K562 (cell line): ENCODE results near the gene ACSS2. TPM values are rescaled to one million over a fixed set of nuclear protein-coding genes. Genes with fewer than 3 reads are reported as not detected.

Experiments
- BMI1 ChIP-seq: fragments of 150-350 bp; IDR thresholded peaks from 2 replicates; pipeline ENCODE4 v1.6.1; 2014; ENCODE audit warnings: low read length
- CBX3 ChIP-seq, 2 experiments: IDR thresholded peaks; 1 replicate in 1 of 2; 2 replicates in 1 of 2; pipeline ENCODE4 v1.6.1; 2012; ENCODE audit warnings: inconsistent platforms in 2 of 2, low read length in 2 of 2, borderline replicate concordance in 1 of 2, control low read depth in 1 of 2
- CBX5 ChIP-seq: IDR thresholded peaks from 2 replicates; pipeline ENCODE4 v1.6.1; 2014; ENCODE audit warnings: low read depth, borderline replicate concordance
- DNMT1 ChIP-seq: fragments of 450-650 bp; IDR thresholded peaks from 2 replicates; pipeline ENCODE4 v1.6.1; 2016; ENCODE audit warnings: antibody characterized with exemption, mild to moderate bottlenecking
- KHSRP ChIP-seq: fragments of 450-650 bp; IDR thresholded peaks from 2 replicates; pipeline ENCODE4 v1.6.1; 2017
- KLF13 ChIP-seq: fragments of 450-650 bp; IDR thresholded peaks from 2 replicates; pipeline ENCODE4 v1.6.1; 2016; ENCODE audit warnings: missing genetic modification characterization, low read depth, mild to moderate bottlenecking, missing compliant biosample characterization, moderate library complexity, borderline replicate concordance
- NFRKB ChIP-seq: fragments of 450-650 bp; IDR thresholded peaks from 2 replicates; pipeline ENCODE4 v1.6.1; 2016; ENCODE audit warnings: low read depth
- NUFIP1 ChIP-seq: fragments of 450-650 bp; IDR thresholded peaks from 2 replicates; pipeline ENCODE4 v1.6.1; 2018; ENCODE audit not compliant: partially characterized antibody
- PTTG1 ChIP-seq: fragments of 450-650 bp; IDR thresholded peaks from 2 replicates; pipeline ENCODE4 v1.6.1; 2016; ENCODE audit warnings: low read depth, mild to moderate bottlenecking, missing genetic modification characterization, missing compliant biosample characterization
- TARDBP ChIP-seq: fragments of 450-650 bp; IDR thresholded peaks from 2 replicates; pipeline ENCODE4 v1.6.1; 2016
- TEAD4 ChIP-seq, 2 experiments: sonication (generic) in 1 of 2; formaldehyde crosslinking in 1 of 2; IDR thresholded peaks; 2 replicates each; pipeline versions ENCODE4 v1.6.1 to v1.8.0; 2012 to 2022; ENCODE audit warnings: borderline replicate concordance in 1 of 2, inconsistent platforms in 1 of 2, low read length in 1 of 2, mild to moderate bottlenecking in 1 of 2, missing genetic modification reagents in 1 of 2
- ZEB2 ChIP-seq: fragments of 450-650 bp; IDR thresholded peaks from 2 replicates; pipeline ENCODE4 v1.6.1; 2016
- ZNF212 ChIP-seq: fragments of 450-650 bp; formaldehyde crosslinking; IDR thresholded peaks from 2 replicates; pipeline ENCODE4 v1.4.0; 2020; ENCODE audit warnings: mild to moderate bottlenecking
- ZNF561 ChIP-seq: fragments of 450-650 bp; formaldehyde crosslinking; conservative IDR thresholded peaks from 2 replicates; pipeline ENCODE4 v1.4.0; 2020; ENCODE audit warnings: mild to moderate bottlenecking, moderate library complexity
- polyA plus RNA-seq, 8 experiments: library from polyadenylated mRNA; depleted of rRNA in 4 of 8; stranded (reverse) in 5 of 8; unstranded in 3 of 8; fragments of >200 nt; fragmentation: Nextera tagmentation in 2 of 8; fragmentation: Illumina TruSeq in 1 of 8; extraction: Ambion mirVana in 2 of 8; extraction: Trizol in 1 of 8; gene quantifications; 2 replicates each; pipeline versions ENCODE4 v1.2.1 to v1.2.3, GENCODE V29; 2011 to 2014; ENCODE audit warnings: inconsistent platforms in 1 of 8, missing spikeins in 1 of 8
- total RNA-seq, 7 experiments: library from RNA; depleted of rRNA in 6 of 7; stranded (reverse); fragments of >200 nt in 6 of 7; fragmentation: Illumina TruSeq in 2 of 7; extraction: Trizol in 2 of 7; gene quantifications; 2 replicates each; pipeline versions ENCODE4 v1.2.1 to v1.2.3, GENCODE V29; 2011 to 2021; ENCODE audit warnings: low replicate concordance in 1 of 7
- TF ChIP-seq, protein P1 (sequence below): fragments of 250-450 bp; sonication (Bioruptor Pico); IDR thresholded peaks from 2 replicates; pipeline ENCODE4 v1.4.0; 2020
- TF ChIP-seq, protein P2 (sequence below): IDR thresholded peaks from 2 replicates; pipeline ENCODE4 v1.6.1; 2014; ENCODE audit warnings: antibody characterized with exemption
- TF ChIP-seq, protein P3 (sequence below): fragments of 250-450 bp; sonication (Bioruptor Pico); IDR thresholded peaks from 2 replicates; pipeline ENCODE4 v1.4.0; 2020; ENCODE audit warnings: mild to moderate bottlenecking, moderate library complexity
- TF ChIP-seq, protein P4 (sequence below): sonication (generic); formaldehyde crosslinking; IDR thresholded peaks from 2 replicates; pipeline ENCODE4 v1.8.0; 2022; ENCODE audit warnings: missing genetic modification reagents, mild to moderate bottlenecking, borderline replicate concordance

The ACSS2 gene
- total and polyA plus RNA-seq, 9 of the 15 experiments (the other 6 are each of a cell fraction or from before 2014, with no cell fraction given): 21.9 to 246 (median 66.2) TPM

DNA sequence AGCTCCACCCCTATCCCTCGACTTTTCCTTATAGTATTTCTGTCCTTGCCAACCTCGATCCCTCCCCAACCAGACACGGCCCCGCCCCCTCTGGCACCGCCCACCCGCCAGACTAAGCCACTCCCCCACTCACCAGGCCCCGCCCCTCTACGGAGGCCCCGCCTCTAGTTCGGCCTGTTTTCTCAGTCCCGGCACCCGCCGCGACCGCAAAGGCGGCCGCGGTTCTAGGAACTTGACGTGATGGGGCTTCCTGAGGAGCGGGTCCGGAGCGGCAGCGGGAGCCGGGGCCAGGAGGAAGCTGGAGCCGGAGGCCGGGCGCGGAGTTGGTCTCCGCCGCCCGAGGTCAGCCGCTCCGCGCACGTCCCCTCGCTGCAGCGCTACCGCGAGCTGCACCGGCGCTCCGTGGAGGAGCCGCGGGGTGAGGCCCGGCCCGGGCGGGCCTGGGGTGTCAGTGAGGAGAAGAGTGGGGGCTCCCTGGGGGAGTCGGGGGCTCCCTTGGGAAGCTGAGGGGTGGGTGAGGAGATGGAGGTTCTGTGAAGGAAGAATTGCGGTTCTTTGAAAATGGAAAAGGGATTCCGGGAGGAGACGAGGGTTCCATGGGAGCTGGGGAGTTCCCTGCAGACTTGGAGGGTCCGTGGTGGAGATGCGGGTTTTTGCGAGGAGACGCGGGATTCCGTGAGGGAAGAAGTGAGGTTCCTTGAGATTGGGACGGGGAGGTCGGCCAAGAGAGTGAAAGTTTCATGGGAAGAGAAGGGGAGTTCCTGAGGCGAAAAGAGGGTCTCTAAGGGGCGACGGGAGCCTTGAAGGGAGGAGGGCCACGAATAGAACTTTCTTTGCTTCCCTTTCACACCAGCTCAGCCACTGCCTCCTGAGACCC, at the start of gene ACSS2 (continued):
- TF ChIP-seq PTTG1 (no peak), NUFIP1 (no peak), ZNF212 (CRISPR knock-in tag) (0 out of 2 replicates have a peak, but pooled peaks have one; percentile 38), KLF13 (tag) (no peak), CBX3 (IDR thresholded peaks at IDR 0.05; ENCODE audit: borderline replicate concordance in 1 of 2, low read length in 2 of 2) (no peak), TEAD4 (IDR thresholded peaks at IDR 0.05; ENCODE audit: low read length) (no peak), TEAD4 (CRISPR knock-in tag; IDR thresholded peaks at IDR 0.05; ENCODE audit: borderline replicate concordance) (no peak), ZNF561 (CRISPR knock-in tag) (no peak), CBX5 (no peak), DNMT1 (no peak), KHSRP (no peak), NFRKB (no peak), TARDBP (no peak; the same call in 1 of the 2 replicates), BMI1 (no peak), ZEB2 (no peak)
- TF ChIP-seq, protein P1, sequence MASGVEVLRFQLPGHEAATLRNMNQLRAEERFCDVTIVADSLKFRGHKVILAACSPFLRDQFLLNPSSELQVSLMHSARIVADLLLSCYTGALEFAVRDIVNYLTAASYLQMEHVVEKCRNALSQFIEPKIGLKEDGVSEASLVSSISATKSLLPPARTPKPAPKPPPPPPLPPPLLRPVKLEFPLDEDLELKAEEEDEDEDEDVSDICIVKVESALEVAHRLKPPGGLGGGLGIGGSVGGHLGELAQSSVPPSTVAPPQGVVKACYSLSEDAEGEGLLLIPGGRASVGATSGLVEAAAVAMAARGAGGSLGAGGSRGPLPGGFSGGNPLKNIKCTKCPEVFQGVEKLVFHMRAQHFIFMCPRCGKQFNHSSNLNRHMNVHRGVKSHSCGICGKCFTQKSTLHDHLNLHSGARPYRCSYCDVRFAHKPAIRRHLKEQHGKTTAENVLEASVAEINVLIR (CRISPR knock-in tag): no peak
- TF ChIP-seq, protein P2, sequence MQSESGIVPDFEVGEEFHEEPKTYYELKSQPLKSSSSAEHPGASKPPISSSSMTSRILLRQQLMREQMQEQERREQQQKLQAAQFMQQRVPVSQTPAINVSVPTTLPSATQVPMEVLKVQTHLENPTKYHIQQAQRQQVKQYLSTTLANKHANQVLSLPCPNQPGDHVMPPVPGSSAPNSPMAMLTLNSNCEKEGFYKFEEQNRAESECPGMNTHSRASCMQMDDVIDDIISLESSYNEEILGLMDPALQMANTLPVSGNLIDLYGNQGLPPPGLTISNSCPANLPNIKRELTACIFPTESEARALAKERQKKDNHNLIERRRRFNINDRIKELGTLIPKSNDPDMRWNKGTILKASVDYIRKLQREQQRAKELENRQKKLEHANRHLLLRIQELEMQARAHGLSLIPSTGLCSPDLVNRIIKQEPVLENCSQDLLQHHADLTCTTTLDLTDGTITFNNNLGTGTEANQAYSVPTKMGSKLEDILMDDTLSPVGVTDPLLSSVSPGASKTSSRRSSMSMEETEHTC: no peak
- TF ChIP-seq, protein P3, sequence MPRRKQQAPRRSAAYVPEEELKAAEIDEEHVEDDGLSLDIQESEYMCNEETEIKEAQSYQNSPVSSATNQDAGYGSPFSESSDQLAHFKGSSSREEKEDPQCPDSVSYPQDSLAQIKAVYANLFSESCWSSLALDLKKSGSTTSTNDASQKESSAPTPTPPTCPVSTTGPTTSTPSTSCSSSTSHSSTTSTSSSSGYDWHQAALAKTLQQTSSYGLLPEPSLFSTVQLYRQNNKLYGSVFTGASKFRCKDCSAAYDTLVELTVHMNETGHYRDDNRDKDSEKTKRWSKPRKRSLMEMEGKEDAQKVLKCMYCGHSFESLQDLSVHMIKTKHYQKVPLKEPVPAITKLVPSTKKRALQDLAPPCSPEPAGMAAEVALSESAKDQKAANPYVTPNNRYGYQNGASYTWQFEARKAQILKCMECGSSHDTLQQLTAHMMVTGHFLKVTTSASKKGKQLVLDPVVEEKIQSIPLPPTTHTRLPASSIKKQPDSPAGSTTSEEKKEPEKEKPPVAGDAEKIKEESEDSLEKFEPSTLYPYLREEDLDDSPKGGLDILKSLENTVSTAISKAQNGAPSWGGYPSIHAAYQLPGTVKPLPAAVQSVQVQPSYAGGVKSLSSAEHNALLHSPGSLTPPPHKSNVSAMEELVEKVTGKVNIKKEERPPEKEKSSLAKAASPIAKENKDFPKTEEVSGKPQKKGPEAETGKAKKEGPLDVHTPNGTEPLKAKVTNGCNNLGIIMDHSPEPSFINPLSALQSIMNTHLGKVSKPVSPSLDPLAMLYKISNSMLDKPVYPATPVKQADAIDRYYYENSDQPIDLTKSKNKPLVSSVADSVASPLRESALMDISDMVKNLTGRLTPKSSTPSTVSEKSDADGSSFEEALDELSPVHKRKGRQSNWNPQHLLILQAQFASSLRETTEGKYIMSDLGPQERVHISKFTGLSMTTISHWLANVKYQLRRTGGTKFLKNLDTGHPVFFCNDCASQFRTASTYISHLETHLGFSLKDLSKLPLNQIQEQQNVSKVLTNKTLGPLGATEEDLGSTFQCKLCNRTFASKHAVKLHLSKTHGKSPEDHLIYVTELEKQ (CRISPR knock-in tag): no peak
- TF ChIP-seq, protein P4, sequence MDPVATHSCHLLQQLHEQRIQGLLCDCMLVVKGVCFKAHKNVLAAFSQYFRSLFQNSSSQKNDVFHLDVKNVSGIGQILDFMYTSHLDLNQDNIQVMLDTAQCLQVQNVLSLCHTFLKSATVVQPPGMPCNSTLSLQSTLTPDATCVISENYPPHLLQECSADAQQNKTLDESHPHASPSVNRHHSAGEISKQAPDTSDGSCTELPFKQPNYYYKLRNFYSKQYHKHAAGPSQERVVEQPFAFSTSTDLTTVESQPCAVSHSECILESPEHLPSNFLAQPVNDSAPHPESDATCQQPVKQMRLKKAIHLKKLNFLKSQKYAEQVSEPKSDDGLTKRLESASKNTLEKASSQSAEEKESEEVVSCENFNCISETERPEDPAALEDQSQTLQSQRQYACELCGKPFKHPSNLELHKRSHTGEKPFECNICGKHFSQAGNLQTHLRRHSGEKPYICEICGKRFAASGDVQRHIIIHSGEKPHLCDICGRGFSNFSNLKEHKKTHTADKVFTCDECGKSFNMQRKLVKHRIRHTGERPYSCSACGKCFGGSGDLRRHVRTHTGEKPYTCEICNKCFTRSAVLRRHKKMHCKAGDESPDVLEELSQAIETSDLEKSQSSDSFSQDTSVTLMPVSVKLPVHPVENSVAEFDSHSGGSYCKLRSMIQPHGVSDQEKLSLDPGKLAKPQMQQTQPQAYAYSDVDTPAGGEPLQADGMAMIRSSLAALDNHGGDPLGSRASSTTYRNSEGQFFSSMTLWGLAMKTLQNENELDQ (CRISPR knock-in tag): no peak
